ENCODE measurements around the gene DYNC2I2.

DNA sequence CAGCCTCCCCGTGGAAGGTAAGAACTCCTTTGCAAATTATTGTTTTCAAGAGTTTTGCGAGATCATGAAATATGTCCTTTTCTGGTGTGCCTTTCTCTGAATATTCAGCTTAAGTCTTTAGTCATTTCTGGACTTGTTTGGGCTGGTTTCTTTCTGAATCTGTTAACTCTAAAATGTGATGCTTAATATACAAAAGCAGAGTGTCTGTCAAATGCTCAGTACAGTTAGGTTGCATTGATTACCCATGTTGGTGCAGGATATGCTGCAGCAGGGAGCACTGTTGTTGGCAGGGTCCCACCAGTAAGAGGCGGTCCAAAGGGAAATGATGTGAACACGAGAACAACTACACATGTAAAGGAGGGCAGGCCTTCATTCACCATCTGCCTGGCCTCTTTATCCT, 56.5 kb downstream of the DYNC2I2 start:
- TF ChIP-seq POLR2AphosphoS5 (IDR thresholded peaks at IDR 0.05) (no peak), POLR2A (IDR thresholded peaks at IDR 0.05) (no peak)
- TF ChIP-seq, protein P1, sequence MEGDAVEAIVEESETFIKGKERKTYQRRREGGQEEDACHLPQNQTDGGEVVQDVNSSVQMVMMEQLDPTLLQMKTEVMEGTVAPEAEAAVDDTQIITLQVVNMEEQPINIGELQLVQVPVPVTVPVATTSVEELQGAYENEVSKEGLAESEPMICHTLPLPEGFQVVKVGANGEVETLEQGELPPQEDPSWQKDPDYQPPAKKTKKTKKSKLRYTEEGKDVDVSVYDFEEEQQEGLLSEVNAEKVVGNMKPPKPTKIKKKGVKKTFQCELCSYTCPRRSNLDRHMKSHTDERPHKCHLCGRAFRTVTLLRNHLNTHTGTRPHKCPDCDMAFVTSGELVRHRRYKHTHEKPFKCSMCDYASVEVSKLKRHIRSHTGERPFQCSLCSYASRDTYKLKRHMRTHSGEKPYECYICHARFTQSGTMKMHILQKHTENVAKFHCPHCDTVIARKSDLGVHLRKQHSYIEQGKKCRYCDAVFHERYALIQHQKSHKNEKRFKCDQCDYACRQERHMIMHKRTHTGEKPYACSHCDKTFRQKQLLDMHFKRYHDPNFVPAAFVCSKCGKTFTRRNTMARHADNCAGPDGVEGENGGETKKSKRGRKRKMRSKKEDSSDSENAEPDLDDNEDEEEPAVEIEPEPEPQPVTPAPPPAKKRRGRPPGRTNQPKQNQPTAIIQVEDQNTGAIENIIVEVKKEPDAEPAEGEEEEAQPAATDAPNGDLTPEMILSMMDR (IDR thresholded peaks at IDR 0.05) = no peak

Data from breast epithelium (tissue), 3 donors.